ENCODE measurements around the gene IDE. TPM values are rescaled to one million over a fixed set of nuclear protein-coding genes. Genes with fewer than 3 reads are reported as not detected.

Gene IDE
- total RNA-seq, 1 donor from 2014 or later = 35.9 TPM

DNA sequence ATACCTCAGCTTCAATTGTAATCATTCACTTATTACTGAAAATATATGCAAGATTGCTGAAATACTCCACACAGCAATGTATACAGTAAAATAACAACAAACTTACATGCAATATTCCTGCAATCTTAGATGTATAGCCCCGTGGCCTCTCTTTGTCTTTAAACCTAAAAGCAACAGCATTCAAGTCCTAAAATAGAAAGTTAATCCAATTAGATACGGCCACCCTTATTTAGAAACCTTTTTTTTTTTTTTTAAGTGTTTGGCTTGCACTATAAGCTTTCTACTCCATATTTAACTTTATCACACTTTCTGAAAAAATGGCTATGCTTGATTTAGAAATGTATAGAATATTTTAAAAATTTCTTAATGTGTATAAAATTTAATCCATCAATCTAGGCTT, 67.6 kb downstream of the IDE start:
- no peaks in the 10 kb centered on the region for H3K9me3 Mint-ChIP-seq
- H3K4me3 Mint-ChIP-seq = no peak overlapping the region
- H3K27me3 Mint-ChIP-seq = no peaks in the 10 kb centered on the region
- no peak for DNase-seq (ENCODE audit: extremely low spot score, unreplicated experiment)
- H3K36me3 Mint-ChIP-seq = peaks cover 22% of the 10 kb centered on the region
- TF ChIP-seq CTCF (conservative IDR thresholded peaks at IDR 0.05) = no peak
- no peaks in the 10 kb centered on the region for H3K4me1 Mint-ChIP-seq (ENCODE audit: unreplicated experiment)
- H3K27ac Mint-ChIP-seq = no peak overlapping the region

DNA sequence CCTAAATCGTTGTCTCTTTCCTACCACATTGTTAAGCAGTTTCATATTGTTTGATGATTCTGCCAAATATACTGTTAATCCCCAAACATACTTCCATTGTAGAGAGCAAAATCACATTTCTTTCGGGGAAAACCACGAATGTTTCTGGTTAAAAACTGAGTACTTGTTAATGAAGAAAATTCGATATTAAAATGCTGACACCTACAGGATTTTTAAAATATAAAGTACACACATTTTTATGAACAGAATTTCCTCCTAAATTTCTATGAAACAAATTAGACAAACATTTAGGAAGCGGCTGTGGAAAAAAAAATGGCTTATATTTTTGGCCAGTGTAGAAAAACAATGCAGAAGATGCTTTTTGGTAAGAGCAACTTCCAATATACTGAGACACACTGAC, 68.8 kb downstream of the IDE start:
- H3K4me1 Mint-ChIP-seq (ENCODE audit: unreplicated experiment) = no peaks in the 10 kb centered on the region
- DNase-seq (ENCODE audit: extremely low spot score, unreplicated experiment) = no peak
- no peak overlapping the region for H3K27ac Mint-ChIP-seq
- TF ChIP-seq CTCF (conservative IDR thresholded peaks at IDR 0.05) = no peak
- H3K36me3 Mint-ChIP-seq = peaks cover 29% of the 10 kb centered on the region
- no peaks in the 10 kb centered on the region for H3K27me3 Mint-ChIP-seq
- no peak overlapping the region for H3K4me3 Mint-ChIP-seq
- H3K9me3 Mint-ChIP-seq = no peaks in the 10 kb centered on the region

DNA sequence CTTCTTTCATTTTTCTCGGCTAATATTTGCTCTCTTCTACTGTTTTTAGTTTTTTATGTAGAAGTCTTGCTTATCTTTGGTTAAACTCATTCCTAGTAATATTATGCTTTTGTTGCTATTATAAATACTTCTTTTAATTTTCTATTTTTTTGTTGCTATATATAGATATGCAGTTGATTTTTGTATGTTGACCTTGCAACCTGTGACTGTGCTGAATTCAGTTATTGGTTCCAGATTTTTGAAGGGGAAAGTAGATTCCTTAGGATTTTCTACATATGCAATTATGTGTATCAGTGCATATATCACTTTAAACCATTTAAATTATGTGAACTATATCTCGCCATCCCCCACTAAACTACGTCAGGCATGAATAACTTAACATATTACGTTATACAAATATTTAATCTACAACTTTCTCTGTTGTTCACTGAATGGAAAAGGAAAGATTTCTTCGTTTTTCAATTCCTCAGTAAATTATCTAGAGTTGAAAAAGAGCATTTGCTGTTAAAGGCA, 71.5 kb downstream of the IDE start:
- Mint-ChIP-seq H3K9me3 (no peaks in the 10 kb centered on the region), H3K36me3 (peaks cover 19% of the 10 kb centered on the region), H3K4me1 (ENCODE audit: unreplicated experiment) (no peaks in the 10 kb centered on the region), H3K27me3 (no peaks in the 10 kb centered on the region), H3K27ac (no peak overlapping the region), H3K4me3 (no peak overlapping the region)
- no peak for TF ChIP-seq CTCF (conservative IDR thresholded peaks at IDR 0.05)
- no peak for DNase-seq (ENCODE audit: extremely low spot score, unreplicated experiment)

DNA sequence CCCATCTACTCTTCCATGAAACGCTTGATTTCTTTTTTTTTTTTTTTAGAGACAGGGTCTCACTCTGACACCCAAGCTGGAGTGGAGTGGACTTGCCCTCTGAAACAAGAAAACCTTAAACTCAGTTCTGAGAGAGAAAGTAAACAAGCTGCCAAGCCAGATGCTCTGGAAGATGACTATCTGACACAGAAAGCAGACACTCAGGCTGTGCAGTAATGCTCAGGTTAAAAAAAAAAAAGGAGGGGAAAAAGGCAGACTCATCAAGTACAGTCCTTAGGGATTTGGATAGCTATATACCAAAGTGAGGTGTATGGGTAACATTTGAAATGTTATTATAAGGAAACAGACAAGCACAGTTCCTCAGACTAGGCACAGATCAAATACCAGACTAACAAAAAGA, 80.5 kb downstream of the IDE start:
- H3K27ac Mint-ChIP-seq = no peak overlapping the region
- no peaks in the 10 kb centered on the region for H3K4me1 Mint-ChIP-seq (ENCODE audit: unreplicated experiment)
- H3K9me3 Mint-ChIP-seq = no peaks in the 10 kb centered on the region
- peaks cover 28% of the 10 kb centered on the region for H3K36me3 Mint-ChIP-seq
- H3K27me3 Mint-ChIP-seq = no peaks in the 10 kb centered on the region
- DNase-seq (ENCODE audit: extremely low spot score, unreplicated experiment) = no peak
- TF ChIP-seq CTCF (conservative IDR thresholded peaks at IDR 0.05) = no peak
- H3K4me3 Mint-ChIP-seq = no peak overlapping the region

DNA sequence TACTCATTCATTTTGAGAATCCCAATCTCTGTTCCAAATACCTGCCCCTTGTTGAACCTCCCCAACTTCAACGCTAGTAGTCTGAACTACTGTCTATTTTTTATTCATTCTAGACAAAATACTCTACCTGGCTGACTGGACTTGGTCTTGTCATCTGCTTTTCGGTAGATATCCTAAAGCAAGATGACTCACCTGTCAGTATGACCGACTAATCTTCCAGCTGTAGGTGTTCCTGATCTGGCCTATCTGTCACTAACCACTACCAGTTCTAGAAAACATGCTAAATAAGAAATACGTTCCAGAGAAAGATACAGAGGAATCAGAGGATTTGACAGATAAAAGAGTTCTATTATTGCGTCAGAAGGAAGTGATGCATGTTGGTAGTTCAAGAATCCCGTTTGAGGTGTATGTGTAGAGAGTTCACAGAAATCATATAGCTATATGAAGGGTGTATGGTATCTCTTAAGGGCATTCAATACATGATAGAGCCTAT, 81.1 kb downstream of the IDE start:
- TF ChIP-seq CTCF (conservative IDR thresholded peaks at IDR 0.05) = no peak

DNA sequence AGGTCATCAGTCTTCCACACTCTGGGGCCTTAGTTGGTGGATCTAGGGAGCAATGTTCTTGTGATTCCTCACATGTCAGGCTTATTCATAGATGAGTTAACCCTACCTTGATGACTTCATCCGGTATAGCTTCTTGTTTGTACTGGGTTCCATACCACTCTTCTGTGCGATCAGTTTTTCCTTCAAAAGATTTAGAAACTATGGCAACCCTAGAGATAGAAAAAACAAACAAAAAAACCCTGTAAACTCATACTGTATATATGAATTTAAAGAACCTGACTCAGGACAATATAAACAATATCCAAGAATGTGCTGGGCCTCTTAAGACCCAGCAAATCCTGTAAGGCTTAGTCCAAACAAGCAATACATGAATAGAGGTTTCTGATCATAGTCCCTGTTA, 83.5 kb downstream of the IDE start:
- TF ChIP-seq CTCF (conservative IDR thresholded peaks at IDR 0.05) = no peak
- Mint-ChIP-seq H3K9me3 (no peaks in the 10 kb centered on the region), H3K27me3 (no peaks in the 10 kb centered on the region), H3K4me3 (no peak overlapping the region), H3K27ac (no peak overlapping the region), H3K4me1 (ENCODE audit: unreplicated experiment) (no peaks in the 10 kb centered on the region), H3K36me3 (peaks cover 46% of the 10 kb centered on the region)
- no peak for DNase-seq (ENCODE audit: extremely low spot score, unreplicated experiment)

More for the DNA sequence above, 81.1 kb downstream of the IDE start:
- DNase-seq (ENCODE audit: extremely low spot score, unreplicated experiment) = no peak
- Mint-ChIP-seq H3K36me3 (peaks cover 30% of the 10 kb centered on the region), H3K27ac (no peak overlapping the region), H3K9me3 (no peaks in the 10 kb centered on the region), H3K27me3 (no peaks in the 10 kb centered on the region), H3K4me3 (no peak overlapping the region), H3K4me1 (ENCODE audit: unreplicated experiment) (no peaks in the 10 kb centered on the region)

Data from type B pancreatic cell (in vitro differentiated cells).